Measurements from ENCODE around the gene BMPER.

GRCh38 chr7:34131371-34131770 lies 226.0 kb downstream of the BMPER start:
- no peak for TF ChIP-seq EZH2 (IDR thresholded peaks at IDR 0.05)
- TF ChIP-seq POLR2AphosphoS5 (IDR thresholded peaks at IDR 0.05; ENCODE audit: borderline replicate concordance, low read depth, low read length) = no peak

Measured in SK-N-MC (cell line).